Transverse colon (tissue), 4 donors: ENCODE data around the gene JAG1. TPM values are rescaled to one million over a fixed set of nuclear protein-coding genes. Genes with fewer than 3 reads are reported as not detected.

Source experiments
- DNase-seq: peaks from one replicate; pipeline ENCODE4 v3.0.0-alpha.2; 2019
- H3K27ac ChIP-seq, 4 donors: fragments of 200-600 bp; sonication (generic); 2 replicates each; pipeline ENCODE4 v1.5.1; 2016 to 2018; ENCODE audit warnings: inconsistent platforms in 4 of 4
- H3K27me3 ChIP-seq: fragments of 200-600 bp; sonication (generic); 2 replicates; pipeline ENCODE4 v1.5.1; 2017; ENCODE audit warnings: inconsistent platforms
- H3K36me3 ChIP-seq, 4 donors: fragments of 200-600 bp; sonication (generic); 2 replicates each; pipeline ENCODE4 v1.5.1; 2017 to 2019; ENCODE audit warnings: inconsistent platforms in 4 of 4
- H3K4me1 ChIP-seq, 4 donors: fragments of 200-600 bp; sonication (generic); 2 replicates each; pipeline ENCODE4 v1.5.1; 2017 to 2020; ENCODE audit warnings: inconsistent platforms in 4 of 4
- H3K4me3 ChIP-seq, 4 donors: fragments of 200-600 bp; sonication (generic); 1 replicate in 1 of 4; 2 replicates in 3 of 4; pipeline versions ENCODE4 v1.5.1 to v1.6.1; 2017 to 2019; ENCODE audit warnings: inconsistent platforms in 4 of 4
- H3K9me3 ChIP-seq, 2 donors: fragments of 200-600 bp; sonication (generic); 2 replicates each; pipeline ENCODE4 v1.5.1; 2017 to 2019; ENCODE audit warnings: inconsistent platforms in 2 of 2
- EP300 ChIP-seq: sonication (generic); formaldehyde crosslinking; IDR thresholded peaks from one replicate; pipeline ENCODE4 v1.6.1; 2017; ENCODE audit warnings: antibody characterized with exemption, low read depth
- POLR2A ChIP-seq: fragments of 450-650 bp; IDR thresholded peaks from one replicate; pipeline ENCODE4 v1.6.1; 2016; ENCODE audit warnings: antibody characterized with exemption, mild to moderate bottlenecking, moderate library complexity
- POLR2AphosphoS5 ChIP-seq, 3 donors: sonication (generic); formaldehyde crosslinking; IDR thresholded peaks; one replicate each; pipeline ENCODE4 v1.6.1; 2016; ENCODE audit warnings: antibody characterized with exemption in 3 of 3
- WGBS, 2 donors: methylation state at CpG; one replicate each; pipeline ENCODE4 v1.1.5; 2018; ENCODE audit warnings: low coverage in 1 of 2; 5-methylcytosine and 5-hydroxymethylcytosine counted together
- in situ Hi-C, 4 donors: fragments of 200-750 bp; cut with MboI; loops; one replicate each; pipeline versions ENCODE4 v1.15.0 to v1.15.1; 2017; ENCODE audit warnings: low sequenced_read_pairs in 3 of 4, low pct_ligation_motif_present in 1 of 4, low pct_unique_long_range_greater_than_20kb in 1 of 4
- intact Hi-C: fragments of 100-400 bp; cut with DNase I; formaldehyde crosslinking; loops from one replicate; pipeline ENCODE4 v1.15.1; 2023; ENCODE audit warnings: low total_unique reads
- total RNA-seq, 4 donors: library from RNA; depleted of rRNA; stranded (reverse); fragments of >200 nt; gene quantifications; one replicate each; pipeline ENCODE4 v1.1.0, GENCODE V29; 2016
- TF ChIP-seq, protein P1 (sequence below), 5 experiments: fragments of 200-600 bp in 3 of 5; fragments of 450-650 bp in 2 of 5; sonication (generic) in 3 of 5; IDR thresholded peaks; 1 replicate in 2 of 5; 2 replicates in 3 of 5; pipeline ENCODE4 v1.5.1; 2016 to 2017; ENCODE audit warnings: antibody characterized with exemption in 5 of 5, inconsistent platforms in 3 of 5, mild to moderate bottlenecking in 2 of 5, moderate library complexity in 1 of 5

The JAG1 gene
- total RNA-seq, 4 donors from 2014 or later = 75.0 to 117 (median 109) TPM

DNA sequence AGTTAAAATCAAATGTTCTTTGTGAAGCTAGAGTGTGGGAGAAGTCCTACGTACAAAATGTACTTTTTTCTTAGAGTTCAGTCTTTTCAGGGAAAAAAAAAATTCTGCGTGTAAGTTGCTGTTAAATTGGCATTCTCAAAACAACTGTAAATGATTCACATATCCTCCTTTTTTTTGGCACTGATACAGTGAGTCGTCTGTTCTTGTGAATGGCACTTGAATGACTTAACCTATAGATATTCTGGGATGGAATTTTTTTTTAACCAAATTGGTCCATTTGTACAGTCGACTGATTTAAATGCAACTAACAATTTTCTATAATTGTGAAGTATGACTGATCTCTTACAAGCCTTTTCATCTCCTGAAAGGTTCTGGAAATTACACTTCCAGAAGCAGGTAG is 5.5 kb upstream of the JAG1 start:
- Histone ChIP-seq H3K4me3 (no peak overlapping the region), H3K9me3 (no peaks in the 10 kb centered on the region), H3K27ac (no peak overlapping the region), H3K36me3 (no peaks in the 10 kb centered on the region), H3K27me3 (no peaks in the 10 kb centered on the region), H3K4me1 (peaks cover 6 to 9% (median 7%) of the 10 kb centered on the region in 4 donors)
- no peak for TF ChIP-seq EP300
- WGBS, 2 donors = 39 to 48% methylated on average over 4 of the region's 4 CpGs
- intact Hi-C loops = loop anchor here (10.0 kb wide), 1 partner anchor 596 kb away; no protein-coding TSS in a partner anchor
- DNase-seq = no peak
- in situ Hi-C loops = loop anchor here in 1 of 4 donors (10.0 kb wide), 1 partner anchor 526 kb away; no protein-coding TSS in a partner anchor

DNA sequence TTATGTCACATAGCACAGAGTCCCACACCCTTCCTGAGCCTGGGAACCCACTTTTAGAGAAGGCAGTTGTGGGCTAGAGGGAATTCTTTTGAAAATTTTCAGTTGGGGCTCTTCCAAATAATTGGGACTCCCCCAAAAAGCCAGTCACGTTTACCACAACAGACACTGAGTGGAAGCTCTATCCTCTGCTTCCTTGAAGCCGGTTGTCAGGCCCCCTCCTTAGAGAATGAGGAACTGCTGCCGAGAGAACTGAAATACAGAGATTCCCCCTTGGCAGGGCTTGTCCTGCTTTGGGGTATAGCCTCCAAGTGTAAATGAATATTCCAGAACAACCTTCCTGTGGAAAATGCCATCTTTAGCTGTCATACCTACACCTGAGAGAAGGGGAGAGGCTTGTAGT is 2.7 kb upstream of the JAG1 start:
- no peak overlapping the region for H3K4me3 ChIP-seq
- 81% methylated on average over 3 of the region's 3 CpGs; no CpG with 5 or more reads in 1 of the 2 donors for WGBS, 2 donors
- no peaks in the 10 kb centered on the region for H3K27me3 ChIP-seq
- H3K36me3 ChIP-seq = no peaks in the 10 kb centered on the region
- TF ChIP-seq POLR2AphosphoS5 (IDR thresholded peaks at IDR 0.05) (no peak), POLR2A (no peak), EP300 (no peak)
- TF ChIP-seq, protein P1, sequence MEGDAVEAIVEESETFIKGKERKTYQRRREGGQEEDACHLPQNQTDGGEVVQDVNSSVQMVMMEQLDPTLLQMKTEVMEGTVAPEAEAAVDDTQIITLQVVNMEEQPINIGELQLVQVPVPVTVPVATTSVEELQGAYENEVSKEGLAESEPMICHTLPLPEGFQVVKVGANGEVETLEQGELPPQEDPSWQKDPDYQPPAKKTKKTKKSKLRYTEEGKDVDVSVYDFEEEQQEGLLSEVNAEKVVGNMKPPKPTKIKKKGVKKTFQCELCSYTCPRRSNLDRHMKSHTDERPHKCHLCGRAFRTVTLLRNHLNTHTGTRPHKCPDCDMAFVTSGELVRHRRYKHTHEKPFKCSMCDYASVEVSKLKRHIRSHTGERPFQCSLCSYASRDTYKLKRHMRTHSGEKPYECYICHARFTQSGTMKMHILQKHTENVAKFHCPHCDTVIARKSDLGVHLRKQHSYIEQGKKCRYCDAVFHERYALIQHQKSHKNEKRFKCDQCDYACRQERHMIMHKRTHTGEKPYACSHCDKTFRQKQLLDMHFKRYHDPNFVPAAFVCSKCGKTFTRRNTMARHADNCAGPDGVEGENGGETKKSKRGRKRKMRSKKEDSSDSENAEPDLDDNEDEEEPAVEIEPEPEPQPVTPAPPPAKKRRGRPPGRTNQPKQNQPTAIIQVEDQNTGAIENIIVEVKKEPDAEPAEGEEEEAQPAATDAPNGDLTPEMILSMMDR (IDR thresholded peaks at IDR 0.05) = no peak
- in situ Hi-C loops (loop anchor here in 1 of 4 donors (10.0 kb wide), 1 partner anchor 528 kb away; no protein-coding TSS in a partner anchor), intact Hi-C loops (loop anchor here (10.0 kb wide), 1 partner anchor 598 kb away; no protein-coding TSS in a partner anchor)
- H3K27ac ChIP-seq = no peak overlapping the region
- no peak for DNase-seq
- no peaks in the 10 kb centered on the region for H3K9me3 ChIP-seq
- peaks cover 8 to 13% (median 11%) of the 10 kb centered on the region in 4 donors for H3K4me1 ChIP-seq

DNA sequence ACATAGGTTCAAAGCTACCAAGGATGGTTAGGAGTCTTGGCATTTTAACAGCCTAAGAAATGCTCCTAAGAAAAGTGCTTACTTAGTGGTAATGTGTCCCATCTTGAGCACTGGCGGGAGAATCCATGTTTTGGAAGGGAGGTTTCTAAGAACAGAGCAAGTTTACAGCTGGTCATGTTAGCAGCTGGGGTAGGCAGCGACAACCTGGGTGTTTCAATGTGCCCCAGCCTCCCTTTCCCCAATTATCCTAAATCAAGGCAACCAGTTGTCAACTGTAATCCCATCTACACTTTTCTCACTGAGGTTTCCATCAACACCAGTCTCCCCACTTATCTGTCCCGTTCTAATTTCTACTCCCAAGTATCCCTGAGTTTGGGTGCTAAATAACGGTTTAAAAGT is 1.6 kb upstream of the JAG1 start:
- Histone ChIP-seq H3K4me1 (peaks cover 8 to 24% (median 21%) of the 10 kb centered on the region in 4 donors), H3K27ac (peak overlapping the region; percentile 100), H3K27me3 (no peaks in the 10 kb centered on the region), H3K4me3 (peak overlapping the region in 2 of 4 donors; percentile 94 to 97), H3K36me3 (no peaks in the 10 kb centered on the region), H3K9me3 (no peaks in the 10 kb centered on the region)
- no peak for DNase-seq
- intact Hi-C loops (loop anchor here (10.0 kb wide), 1 partner anchor 599 kb away; no protein-coding TSS in a partner anchor), in situ Hi-C loops (loop anchor here in 1 of 4 donors (10.0 kb wide), 1 partner anchor 529 kb away; no protein-coding TSS in a partner anchor)
- TF ChIP-seq POLR2A (no peak), POLR2AphosphoS5 (IDR thresholded peaks at IDR 0.05) (no peak), EP300 (no peak)
- TF ChIP-seq, protein P1 (IDR thresholded peaks at IDR 0.05) = no peak
- 83 to 86% methylated on average over 1 to 4 of the region's 4 CpGs for WGBS, 2 donors

- in situ Hi-C loops = loop anchor here in 1 of 4 donors (10.0 to 25.0 kb wide), 2 partner anchors 213 to 530 kb away; no protein-coding TSS in a partner anchor
- intact Hi-C loops = loop anchor here (10.0 kb wide), 1 partner anchor 600 kb away; no protein-coding TSS in a partner anchor
Observed at GRCh38 chr20:10674684-10675449, 1.1 kb upstream of the JAG1 start.

More at GRCh38 chr20:10674684-10675449, 1.1 kb upstream of the JAG1 start:
- Histone ChIP-seq H3K4me3 (peak overlapping the region; percentile 94 to 97 (median 96)), H3K27me3 (no peaks in the 10 kb centered on the region), H3K4me1 (peaks cover 8 to 30% (median 27%) of the 10 kb centered on the region in 4 donors), H3K27ac (peak overlapping the region; percentile 100), H3K9me3 (no peaks in the 10 kb centered on the region), H3K36me3 (no peaks in the 10 kb centered on the region)
- WGBS, 2 donors = 2% methylated on average over 36 of the region's 38 CpGs; no CpG with 5 or more reads in 1 of the 2 donors
- peak; percentile 90 for DNase-seq
- TF ChIP-seq, protein P1 (IDR thresholded peaks at IDR 0.05) = peak in 4 of 5 experiments; percentile 91 to 99 (median 96)
- TF ChIP-seq EP300 = no peak
